Aorta (tissue), 5 donors: ENCODE results near the gene CYP2W1. TPM values are rescaled to one million over a fixed set of nuclear protein-coding genes. Genes with fewer than 3 reads are reported as not detected.
"Not testable (repeated sequence)": the region's sequence is repeated elsewhere in the genome, so short reads cannot be mapped to it uniquely, and the experiment has no call there.

Experiments
- ATAC-seq: fragments of 200-7000 bp; cut with Tn5 transposase; one replicate; pipeline ENCODE4 v1.9.1; 2022; ENCODE audit warnings: moderate library complexity; ENCODE audit not compliant: low FRiP score
- DNase-seq, 2 donors: peaks; one replicate each; pipeline ENCODE4 v3.0.0-alpha.2; 2020
- H3K27ac ChIP-seq, 2 donors: one replicate each; pipeline ENCODE4 v1.5.1; 2013; ENCODE audit warnings: low read length in 2 of 2, mild to moderate bottlenecking in 2 of 2, moderate library complexity in 2 of 2, control low read depth in 1 of 2, inconsistent platforms in 1 of 2, low read depth in 1 of 2
- H3K27me3 ChIP-seq, 2 donors: one replicate each; pipeline ENCODE4 v1.6.1; 2013; ENCODE audit warnings: control low read depth in 1 of 2, low read length in 1 of 2, mild to moderate bottlenecking in 1 of 2, moderate library complexity in 1 of 2; ENCODE audit not compliant: insufficient read depth in 2 of 2, control insufficient read depth in 1 of 2
- H3K36me3 ChIP-seq, 2 donors: one replicate each; pipeline ENCODE4 v1.6.1; 2013; ENCODE audit warnings: control low read depth in 1 of 2, low read length in 1 of 2, mild to moderate bottlenecking in 1 of 2; ENCODE audit not compliant: insufficient read depth in 2 of 2, control insufficient read depth in 1 of 2
- H3K4me1 ChIP-seq, 2 donors: one replicate each; pipeline ENCODE4 v1.6.1; 2013; ENCODE audit warnings: low read length in 2 of 2, control low read depth in 1 of 2, mild to moderate bottlenecking in 1 of 2, moderate library complexity in 1 of 2; ENCODE audit not compliant: insufficient read depth in 2 of 2, control insufficient read depth in 1 of 2
- H3K4me3 ChIP-seq, 2 donors: one replicate each; pipeline ENCODE4 v1.5.1; 2013; ENCODE audit warnings: low read length in 2 of 2, control low read depth in 1 of 2, mild to moderate bottlenecking in 1 of 2
- H3K9me3 ChIP-seq: one replicate; pipeline ENCODE4 v1.6.1; 2013; ENCODE audit warnings: mild to moderate bottlenecking, low read length; ENCODE audit not compliant: control insufficient read depth
- WGBS, 2 donors: extraction: QIAGEN DNeasy Blood & Tissue Kit; methylation state at CpG; one replicate each; pipeline ENCODE4 v1.1.7; 2013; 5-methylcytosine and 5-hydroxymethylcytosine counted together
- intact Hi-C, 2 donors: fragments of 100-400 bp; cut with DNase I; formaldehyde crosslinking; loops; one replicate each; pipeline versions ENCODE4 v1.14.2 to v1.15.0; 2022
- polyA plus RNA-seq, 2 donors: library from polyadenylated mRNA; stranded (reverse); fragments of 200-250 nt; gene quantifications; one replicate each; pipeline ENCODE4 v1.2.3, GENCODE V29; 2013
- total RNA-seq, 2 donors: library from RNA; stranded (reverse); fragmentation: NEBNext Ultra II Directional; extraction: Animal tissue kit (Norgen Biotek cat#: 25700); gene quantifications; one replicate each; pipeline ENCODE4 v1.2.1, GENCODE V29; 2021
- donor health status: healthy with polysubstance abuse.
- donor health status: Bipolar disorder and iron deficiency.
- donor health status: DM: no; HTN: no; CAD: no.
- donor health status: DM: no; HTN: no; CAD: no.
- donor health status: DM: yes; HTN: yes; CAD: no.

Gene CYP2W1
- total and polyA plus RNA-seq, 4 donors: not detected

- Histone ChIP-seq H3K4me1 (no peaks in the 10 kb centered on the region), H3K9me3 (no peaks in the 10 kb centered on the region), H3K4me3 (no peak overlapping the region), H3K27me3 (no peaks in the 10 kb centered on the region), H3K27ac (no peak overlapping the region), H3K36me3 (no peaks in the 10 kb centered on the region)
- ATAC-seq: no peak
- no peak for DNase-seq
- WGBS, 2 donors: 78 to 83% methylated on average over 40 to 45 of the region's 45 CpGs
- intact Hi-C loops: loop anchor here in 1 of 2 donors (5.0 kb wide), 1 partner anchor 145 kb away; no protein-coding TSS in a partner anchor
Measured at GRCh38 chr7:997404-998395, 14.7 kb downstream of the CYP2W1 start.

DNA sequence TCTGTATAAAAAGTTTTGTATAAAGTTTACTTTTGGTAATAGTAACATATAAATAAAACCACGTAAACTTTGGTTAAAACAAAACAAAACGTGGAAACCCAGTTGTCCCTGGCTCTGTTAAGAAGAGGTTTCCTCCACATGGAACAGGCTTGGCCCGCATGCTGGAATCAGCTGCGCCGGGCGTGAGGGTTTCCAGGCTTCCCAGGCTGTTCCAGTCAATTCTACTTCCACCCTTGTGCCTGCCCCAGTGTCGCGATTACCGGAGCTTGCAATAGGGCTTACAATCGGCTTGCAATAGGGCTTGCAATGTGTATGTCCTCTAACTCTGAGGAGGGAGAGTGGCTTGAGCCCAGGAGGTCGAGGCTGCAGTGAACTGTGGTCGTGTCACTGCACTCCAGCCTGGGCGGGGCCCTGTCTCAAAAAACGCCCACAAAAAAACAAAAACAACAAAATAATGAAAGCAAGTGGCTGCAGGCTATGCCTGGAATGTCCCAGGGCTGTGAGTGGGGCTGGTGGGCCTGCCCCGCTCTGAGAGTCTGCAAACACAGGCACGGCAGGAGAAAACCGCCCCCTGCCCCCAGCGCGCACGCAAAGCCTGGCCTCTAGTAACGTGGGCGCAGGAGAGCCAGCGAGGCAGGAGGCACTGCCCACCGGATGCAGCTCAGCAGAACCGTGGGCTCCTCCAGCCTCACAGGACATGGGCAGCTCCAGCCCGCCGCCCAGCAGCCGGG lies 16.3 kb downstream of the CYP2W1 start:
- DNase-seq (no peak), ATAC-seq (no peak)
- intact Hi-C loops: loop anchor here in 1 of 2 donors (5.0 kb wide), 1 partner anchor 143 kb away; no protein-coding TSS in a partner anchor
- Histone ChIP-seq H3K4me3 (no peak overlapping the region), H3K27ac (no peak overlapping the region), H3K9me3 (no peaks in the 10 kb centered on the region), H3K27me3 (no peaks in the 10 kb centered on the region), H3K4me1 (no peaks in the 10 kb centered on the region), H3K36me3 (no peaks in the 10 kb centered on the region)
- 84% methylated on average over 28 of the region's 28 CpGs for whole genome bisulfite sequencing, 2 donors

DNA sequence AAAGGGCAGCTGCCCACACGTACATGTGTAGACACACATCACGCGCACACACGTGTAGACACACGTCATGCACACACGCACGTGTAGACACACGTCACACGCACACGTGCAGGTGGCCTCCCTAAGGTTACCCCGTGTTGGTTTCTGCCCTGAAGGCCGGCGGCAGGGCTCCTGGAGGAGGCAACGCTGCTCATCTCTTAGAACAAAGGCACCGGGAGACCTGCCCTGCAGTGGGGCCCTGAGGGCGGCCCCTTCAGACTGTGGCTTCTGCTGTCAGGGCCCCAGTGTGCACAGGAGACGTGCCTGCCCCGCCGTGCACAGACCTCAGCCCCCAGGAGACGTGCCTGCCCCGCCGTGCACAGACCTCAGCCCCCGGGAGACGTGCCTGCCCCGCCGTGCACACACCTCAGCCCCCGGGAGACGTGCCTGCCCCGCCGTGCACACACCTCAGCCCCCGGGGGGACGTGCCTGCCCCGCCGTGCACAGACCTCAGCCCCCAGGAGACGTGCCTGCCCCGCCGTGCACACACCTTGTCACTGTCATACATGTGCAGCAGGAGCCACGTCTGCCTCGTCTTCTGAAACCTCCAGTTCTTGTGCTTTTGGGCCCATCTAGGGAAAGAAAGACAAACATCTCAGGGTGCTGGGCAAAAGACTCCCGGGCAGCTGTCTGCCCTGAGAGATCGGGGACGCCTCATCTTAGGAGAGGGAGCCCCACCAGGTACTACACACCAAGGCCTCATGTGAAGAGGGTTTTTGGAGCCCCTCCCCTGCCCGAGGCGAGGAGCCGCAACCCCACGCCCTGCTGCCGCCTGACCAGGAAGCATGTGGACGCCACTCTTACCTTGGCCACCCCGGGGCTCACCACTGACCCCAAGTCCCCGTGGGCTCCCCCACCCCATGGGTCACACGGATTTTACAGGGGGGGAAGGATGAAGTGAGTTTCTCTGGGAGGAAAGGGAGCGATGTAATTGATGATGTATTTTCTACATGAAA lies 17.3 kb downstream of the CYP2W1 start:
- no peak for DNase-seq
- no peak for ATAC-seq
- Histone ChIP-seq H3K9me3 (no peaks in the 10 kb centered on the region), H3K27ac (no peak overlapping the region), H3K4me3 (no peak overlapping the region), H3K4me1 (no peaks in the 10 kb centered on the region), H3K36me3 (no peaks in the 10 kb centered on the region), H3K27me3 (no peaks in the 10 kb centered on the region)
- WGBS, 2 donors: 81 to 84% methylated on average over 46 to 52 of the region's 52 CpGs
- intact Hi-C loops: loop anchor here in 1 of 2 donors (5.0 kb wide), 1 partner anchor 142 kb away; no protein-coding TSS in a partner anchor

DNA sequence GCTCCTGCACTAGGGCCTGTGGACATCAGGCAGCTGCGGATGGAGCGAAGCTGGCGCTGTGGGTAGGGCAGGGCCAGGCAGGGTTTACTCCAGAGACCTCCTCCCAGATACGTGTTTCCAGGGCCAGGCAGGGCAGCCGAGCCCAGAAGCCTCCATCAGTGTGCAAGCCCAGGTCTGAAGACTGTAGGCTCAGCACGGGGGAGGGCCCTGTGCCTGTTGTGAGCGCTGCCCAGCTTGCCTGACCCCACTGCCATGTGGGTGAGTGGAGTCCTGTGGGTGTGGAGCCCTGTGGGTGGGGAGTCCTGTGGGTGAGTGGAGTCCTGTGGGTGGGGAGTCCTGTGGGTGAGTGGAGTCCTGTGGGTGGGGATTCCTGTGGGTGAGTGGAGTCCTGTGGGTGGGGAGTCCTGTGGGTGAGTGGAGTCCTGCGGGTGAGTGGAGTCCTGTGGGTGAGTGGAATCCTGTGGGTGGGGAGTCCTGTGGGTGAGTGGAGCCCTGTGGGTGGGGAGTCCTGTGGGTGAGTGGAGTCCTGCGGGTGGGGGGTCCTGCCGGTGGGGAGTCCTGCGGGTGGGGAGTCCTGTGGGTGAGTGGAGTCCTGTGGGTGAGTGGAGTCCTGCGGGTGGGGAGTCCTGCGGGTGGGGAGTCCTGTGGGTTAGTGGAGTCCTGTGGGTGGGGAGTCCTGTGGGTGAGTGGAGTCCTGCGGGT lies 18.2 kb downstream of the CYP2W1 start:
- WGBS, 2 donors: 85 to 86% methylated on average over 14 of the region's 14 CpGs
- H3K9me3 ChIP-seq, H3K27ac ChIP-seq, intact Hi-C loops, H3K27me3 ChIP-seq, DNase-seq, H3K4me1 ChIP-seq, ATAC-seq, H3K36me3 ChIP-seq, H3K4me3 ChIP-seq: not testable (repeated sequence)

- intact Hi-C loops, ATAC-seq, H3K36me3 ChIP-seq, H3K4me1 ChIP-seq, H3K4me3 ChIP-seq, H3K9me3 ChIP-seq, DNase-seq, H3K27ac ChIP-seq, H3K27me3 ChIP-seq: not testable (repeated sequence)
- WGBS, 2 donors: 92 to 100% methylated on average over 4 of the region's 4 CpGs
Measured at GRCh38 chr7:1002026-1002425, 19.0 kb downstream of the CYP2W1 start.

DNA sequence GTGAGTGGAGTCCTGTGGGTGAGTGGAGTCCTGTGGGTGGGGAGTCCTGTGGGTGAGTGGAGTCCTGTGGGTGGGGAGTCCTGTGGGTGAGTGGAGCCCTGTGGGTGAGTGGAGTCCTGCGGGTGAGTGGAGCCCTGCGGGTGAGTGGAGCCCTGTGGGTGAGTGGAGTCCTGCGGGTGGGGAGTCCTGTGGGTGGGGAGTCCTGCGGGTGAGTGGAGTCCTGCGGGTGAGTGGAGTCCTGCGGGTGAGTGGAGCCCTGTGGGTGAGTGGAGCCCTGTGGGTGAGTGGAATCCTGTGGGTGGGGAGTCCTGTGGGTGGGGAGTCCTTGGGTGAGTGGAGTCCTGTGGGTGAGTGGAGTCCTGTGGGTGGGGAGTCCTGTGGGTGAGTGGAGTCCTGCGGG lies 19.5 kb downstream of the CYP2W1 start:
- ATAC-seq, H3K36me3 ChIP-seq: not testable (repeated sequence)

GRCh38 chr7:1004018-1004852 lies 21.3 kb downstream of the CYP2W1 start:
- Histone ChIP-seq H3K9me3 (no peaks in the 10 kb centered on the region), H3K4me3 (no peak overlapping the region), H3K27me3 (no peaks in the 10 kb centered on the region), H3K27ac (no peak overlapping the region), H3K4me1 (no peaks in the 10 kb centered on the region), H3K36me3 (no peaks in the 10 kb centered on the region)
- DNase-seq (no peak), ATAC-seq (no peak)
- 72 to 75% methylated on average over 31 to 32 of the region's 32 CpGs for WGBS, 2 donors
- intact Hi-C loops: no loop called here

More for the DNA sequence above, 19.5 kb downstream of the CYP2W1 start:
- H3K4me1 ChIP-seq, intact Hi-C loops, H3K27ac ChIP-seq, H3K4me3 ChIP-seq, H3K27me3 ChIP-seq, DNase-seq, H3K9me3 ChIP-seq: not testable (repeated sequence)
- WGBS, 2 donors: 82 to 93% methylated on average over 3 to 6 of the region's 7 CpGs
